Hematopoietic multipotent progenitor cell (in vitro differentiated cells): Measurements from ENCODE around the gene MIF4GD. TPM values are rescaled to one million over a fixed set of nuclear protein-coding genes. Genes with fewer than 3 reads are reported as not detected.
A peak's percentile ranks its signal among the peaks of the same experiment; 100 is the strongest.
"Not testable (repeated sequence)": the region's sequence is repeated elsewhere in the genome, so short reads cannot be mapped to it uniquely, and the experiment has no call there.

ENCODE experiments used
- DNase-seq, 3 donors: peaks; one replicate each; pipeline ENCODE4 v3.0.0-alpha.2; 2011 to 2015; ENCODE audit warnings: low read depth in 2 of 3, low spot score in 2 of 3
- total RNA-seq: library from RNA; depleted of rRNA; stranded (reverse); fragments of >200 nt; gene quantifications from one replicate; pipeline ENCODE4 v1.2.3, GENCODE V29; 2012

Gene MIF4GD
- 53.1 TPM for total RNA-seq

- DNase-seq: no peak
Observed at GRCh38 chr17:75270966-75271232, at the start of gene MIF4GD. Gene MIF4GD (minus strand): TSS chr17:75271231. CDS start chr17:75270195, 1,036 bp downstream.

- DNase-seq: no peak
Observed at GRCh38 chr17:75319904-75320691, 49.1 kb upstream of the MIF4GD start.

- DNase-seq: no peak
Observed at GRCh38 chr17:75318615-75319222, 47.7 kb upstream of the MIF4GD start.

- DNase-seq: no peak
Observed at GRCh38 chr17:75318211-75318610, 47.2 kb upstream of the MIF4GD start.

GRCh38 chr17:75317671-75318070 is 46.6 kb upstream of the MIF4GD start:
- DNase-seq: no peak

- DNase-seq: no peak
Observed at GRCh38 chr17:75316253-75316652, 45.2 kb upstream of the MIF4GD start.

- no peak for DNase-seq
Observed at GRCh38 chr17:75315541-75316243, 44.7 kb upstream of the MIF4GD start.

- no peak for DNase-seq
Observed at GRCh38 chr17:75313941-75314551, 43.0 kb upstream of the MIF4GD start.

GRCh38 chr17:75308732-75309629 is 38.0 kb upstream of the MIF4GD start:
- DNase-seq: no peak

- DNase-seq: no peak
Observed at GRCh38 chr17:75307957-75308731, 37.1 kb upstream of the MIF4GD start.

GRCh38 chr17:75301502-75302206 is 30.6 kb upstream of the MIF4GD start:
- DNase-seq: no peak

GRCh38 chr17:75301049-75301448 is 30.0 kb upstream of the MIF4GD start:
- DNase-seq: no peak

- DNase-seq: no peak
Observed at GRCh38 chr17:75300280-75300679, 29.2 kb upstream of the MIF4GD start.

- peak in 2 of 3 donors; percentile 38 to 64 for DNase-seq
Observed at GRCh38 chr17:75295201-75296158, 24.4 kb upstream of the MIF4GD start.

GRCh38 chr17:75292810-75293448 is 21.9 kb upstream of the MIF4GD start:
- not testable (repeated sequence) for DNase-seq

- peak in 2 of 3 donors; percentile 84 to 90 for DNase-seq
Observed at GRCh38 chr17:75289832-75290337, 18.9 kb upstream of the MIF4GD start.
